SK-N-MC (cell line): Measurements from ENCODE around the gene CD200R1L.

Experiments
- EZH2 ChIP-seq: fragments of 200-600 bp; sonication (generic); IDR thresholded peaks from one replicate; pipeline ENCODE4 v1.6.1; 2017; ENCODE audit warnings: antibody characterized with exemption
- FOXP2 ChIP-seq: optimal IDR thresholded peaks from 2 replicates; pipeline ENCODE3; 2011; ENCODE audit warnings: mild to moderate bottlenecking, moderate library complexity; ENCODE audit not compliant: insufficient read depth; ENCODE audit errors: extremely low read length, control extremely low read depth
- POLR2AphosphoS5 ChIP-seq: IDR thresholded peaks from 2 replicates; pipeline ENCODE4 v1.6.1; 2012; ENCODE audit warnings: mild to moderate bottlenecking, low read depth, low read length, borderline replicate concordance

GRCh38 chr3:112811917-112812660 is 34.6 kb downstream of the CD200R1L start:
- TF ChIP-seq EZH2: no peak
- TF ChIP-seq POLR2AphosphoS5: no peak
- TF ChIP-seq FOXP2: no peak
